ENCODE data around the gene NR1D1. TPM values are rescaled to one million over a fixed set of nuclear protein-coding genes. Genes with fewer than 3 reads are reported as not detected.

Gene NR1D1
- total and polyA plus RNA-seq, 2 of the 13 experiments (the other 11 are each of a cell fraction or from before 2014, with no cell fraction given), result 2.1 to 2.7 TPM

DNA sequence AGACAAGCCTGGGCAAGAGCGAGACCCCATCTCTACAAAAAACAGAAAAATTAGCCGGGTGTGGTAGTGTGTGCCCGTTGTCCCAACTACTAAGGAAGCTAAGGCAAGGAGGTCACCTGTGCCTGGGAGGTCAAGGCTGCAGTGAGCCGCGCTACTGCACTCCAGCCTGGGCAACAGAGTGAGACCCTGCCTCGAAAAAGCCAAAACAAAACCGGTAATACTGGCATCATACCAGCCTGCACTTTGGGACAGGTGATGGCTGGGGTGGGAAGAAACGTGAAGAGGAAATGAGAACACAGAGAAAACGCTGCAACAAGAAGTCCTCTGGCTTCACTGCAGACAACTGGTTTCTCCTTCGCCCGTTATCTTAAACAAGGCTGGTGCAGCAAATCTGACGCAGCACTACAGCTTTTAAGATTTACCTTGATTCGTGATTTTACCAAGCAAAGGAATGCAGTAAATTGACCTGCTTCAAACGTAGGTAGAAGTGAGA is 39.2 kb upstream of the NR1D1 start (continued):
- TF ChIP-seq, protein P1, sequence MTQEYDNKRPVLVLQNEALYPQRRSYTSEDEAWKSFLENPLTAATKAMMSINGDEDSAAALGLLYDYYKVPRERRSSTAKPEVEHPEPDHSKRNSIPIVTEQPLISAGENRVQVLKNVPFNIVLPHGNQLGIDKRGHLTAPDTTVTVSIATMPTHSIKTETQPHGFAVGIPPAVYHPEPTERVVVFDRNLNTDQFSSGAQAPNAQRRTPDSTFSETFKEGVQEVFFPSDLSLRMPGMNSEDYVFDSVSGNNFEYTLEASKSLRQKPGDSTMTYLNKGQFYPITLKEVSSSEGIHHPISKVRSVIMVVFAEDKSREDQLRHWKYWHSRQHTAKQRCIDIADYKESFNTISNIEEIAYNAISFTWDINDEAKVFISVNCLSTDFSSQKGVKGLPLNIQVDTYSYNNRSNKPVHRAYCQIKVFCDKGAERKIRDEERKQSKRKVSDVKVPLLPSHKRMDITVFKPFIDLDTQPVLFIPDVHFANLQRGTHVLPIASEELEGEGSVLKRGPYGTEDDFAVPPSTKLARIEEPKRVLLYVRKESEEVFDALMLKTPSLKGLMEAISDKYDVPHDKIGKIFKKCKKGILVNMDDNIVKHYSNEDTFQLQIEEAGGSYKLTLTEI (CRISPR knock-in tag; conservative IDR thresholded peaks at IDR 0.05), result no peak
- TF ChIP-seq SPEN (CRISPR knock-in tag; IDR thresholded peaks at IDR 0.05; ENCODE audit: low read depth) (no peak), TOE1 (CRISPR knock-in tag; IDR thresholded peaks at IDR 0.05) (no peak), ZNF569 (CRISPR knock-in tag; IDR thresholded peaks at IDR 0.05; ENCODE audit: borderline replicate concordance) (no peak), AGO2 (optimal IDR thresholded peaks at IDR 0.05; ENCODE audit: low read depth, low read length) (no peak), STAT5B (CRISPR knock-in tag; IDR thresholded peaks at IDR 0.05) (no peak), HNF4A (CRISPR knock-in tag; IDR thresholded peaks at IDR 0.05) (no peak), ZNF777 (CRISPR knock-in tag; IDR thresholded peaks at IDR 0.05) (no peak), NR2C2 (CRISPR knock-in tag; IDR thresholded peaks at IDR 0.05; ENCODE audit: borderline replicate concordance) (no peak), ZNF225 (CRISPR knock-in tag; IDR thresholded peaks at IDR 0.05) (no peak), HNRNPUL1 (IDR thresholded peaks at IDR 0.05; ENCODE audit: low read depth, low read length) (no peak), TEAD3 (CRISPR knock-in tag; optimal IDR thresholded peaks at IDR 0.05; ENCODE audit: borderline replicate concordance) (no peak), ZFY (CRISPR knock-in tag; IDR thresholded peaks at IDR 0.05) (no peak), ZBTB21 (CRISPR knock-in tag; IDR thresholded peaks at IDR 0.05) (no peak; the same call in 1 of the 2 replicates), ZFX (CRISPR knock-in tag; IDR thresholded peaks at IDR 0.05; ENCODE audit: low read depth) (no peak), ATM (IDR thresholded peaks at IDR 0.05; ENCODE audit: borderline replicate concordance) (no peak), GPN1 (CRISPR knock-in tag; IDR thresholded peaks at IDR 0.05; ENCODE audit: borderline replicate concordance) (no peak), THYN1 (CRISPR knock-in tag; IDR thresholded peaks at IDR 0.05; ENCODE audit: borderline replicate concordance, low read depth) (no peak), TMF1 (CRISPR knock-in tag; IDR thresholded peaks at IDR 0.05; ENCODE audit: low read depth) (no peak), AHR (CRISPR knock-in tag; IDR thresholded peaks at IDR 0.05) (no peak)
- TF ChIP-seq, protein P2, sequence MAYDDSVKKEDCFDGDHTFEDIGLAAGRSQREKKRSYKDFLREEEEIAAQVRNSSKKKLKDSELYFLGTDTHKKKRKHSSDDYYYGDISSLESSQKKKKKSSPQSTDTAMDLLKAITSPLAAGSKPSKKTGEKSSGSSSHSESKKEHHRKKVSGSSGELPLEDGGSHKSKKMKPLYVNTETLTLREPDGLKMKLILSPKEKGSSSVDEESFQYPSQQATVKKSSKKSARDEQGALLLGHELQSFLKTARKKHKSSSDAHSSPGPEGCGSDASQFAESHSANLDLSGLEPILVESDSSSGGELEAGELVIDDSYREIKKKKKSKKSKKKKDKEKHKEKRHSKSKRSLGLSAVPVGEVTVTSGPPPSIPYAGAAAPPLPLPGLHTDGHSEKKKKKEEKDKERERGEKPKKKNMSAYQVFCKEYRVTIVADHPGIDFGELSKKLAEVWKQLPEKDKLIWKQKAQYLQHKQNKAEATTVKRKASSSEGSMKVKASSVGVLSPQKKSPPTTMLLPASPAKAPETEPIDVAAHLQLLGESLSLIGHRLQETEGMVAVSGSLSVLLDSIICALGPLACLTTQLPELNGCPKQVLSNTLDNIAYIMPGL (CRISPR knock-in tag; IDR thresholded peaks at IDR 0.05; ENCODE audit: borderline replicate concordance in 1 of 2, low read depth in 1 of 2), result peak in 1 of 2 experiments; percentile 67; a peak in 1 of 4 replicates
- TF ChIP-seq, protein P3, sequence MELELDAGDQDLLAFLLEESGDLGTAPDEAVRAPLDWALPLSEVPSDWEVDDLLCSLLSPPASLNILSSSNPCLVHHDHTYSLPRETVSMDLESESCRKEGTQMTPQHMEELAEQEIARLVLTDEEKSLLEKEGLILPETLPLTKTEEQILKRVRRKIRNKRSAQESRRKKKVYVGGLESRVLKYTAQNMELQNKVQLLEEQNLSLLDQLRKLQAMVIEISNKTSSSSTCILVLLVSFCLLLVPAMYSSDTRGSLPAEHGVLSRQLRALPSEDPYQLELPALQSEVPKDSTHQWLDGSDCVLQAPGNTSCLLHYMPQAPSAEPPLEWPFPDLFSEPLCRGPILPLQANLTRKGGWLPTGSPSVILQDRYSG (CRISPR knock-in tag; IDR thresholded peaks at IDR 0.05), result peak; percentile 32; the same call in 1 of the 2 replicates
- TF ChIP-seq, protein P4, sequence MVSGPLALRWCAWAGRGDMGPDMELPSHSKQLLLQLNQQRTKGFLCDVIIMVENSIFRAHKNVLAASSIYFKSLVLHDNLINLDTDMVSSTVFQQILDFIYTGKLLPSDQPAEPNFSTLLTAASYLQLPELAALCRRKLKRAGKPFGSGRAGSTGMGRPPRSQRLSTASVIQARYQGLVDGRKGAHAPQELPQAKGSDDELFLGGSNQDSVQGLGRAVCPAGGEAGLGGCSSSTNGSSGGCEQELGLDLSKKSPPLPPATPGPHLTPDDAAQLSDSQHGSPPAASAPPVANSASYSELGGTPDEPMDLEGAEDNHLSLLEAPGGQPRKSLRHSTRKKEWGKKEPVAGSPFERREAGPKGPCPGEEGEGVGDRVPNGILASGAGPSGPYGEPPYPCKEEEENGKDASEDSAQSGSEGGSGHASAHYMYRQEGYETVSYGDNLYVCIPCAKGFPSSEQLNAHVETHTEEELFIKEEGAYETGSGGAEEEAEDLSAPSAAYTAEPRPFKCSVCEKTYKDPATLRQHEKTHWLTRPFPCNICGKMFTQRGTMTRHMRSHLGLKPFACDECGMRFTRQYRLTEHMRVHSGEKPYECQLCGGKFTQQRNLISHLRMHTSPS (CRISPR knock-in tag; IDR thresholded peaks at IDR 0.05; ENCODE audit: low read depth), result no peak
- TF ChIP-seq, protein P5, sequence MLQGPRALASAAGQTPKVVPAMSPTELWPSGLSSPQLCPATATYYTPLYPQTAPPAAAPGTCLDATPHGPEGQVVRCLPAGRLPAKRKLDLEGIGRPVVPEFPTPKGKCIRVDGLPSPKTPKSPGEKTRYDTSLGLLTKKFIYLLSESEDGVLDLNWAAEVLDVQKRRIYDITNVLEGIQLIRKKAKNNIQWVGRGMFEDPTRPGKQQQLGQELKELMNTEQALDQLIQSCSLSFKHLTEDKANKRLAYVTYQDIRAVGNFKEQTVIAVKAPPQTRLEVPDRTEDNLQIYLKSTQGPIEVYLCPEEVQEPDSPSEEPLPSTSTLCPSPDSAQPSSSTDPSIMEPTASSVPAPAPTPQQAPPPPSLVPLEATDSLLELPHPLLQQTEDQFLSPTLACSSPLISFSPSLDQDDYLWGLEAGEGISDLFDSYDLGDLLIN (CRISPR knock-in tag; IDR thresholded peaks at IDR 0.05; ENCODE audit: borderline replicate concordance), result no peak
